ENCODE data around the gene MYO1G. TPM values are rescaled to one million over a fixed set of nuclear protein-coding genes. Genes with fewer than 3 reads are reported as not detected.

MYO1G gene
- total RNA-seq, 2 experiments from 2014 or later = 23.6 to 87.3 TPM

DNA sequence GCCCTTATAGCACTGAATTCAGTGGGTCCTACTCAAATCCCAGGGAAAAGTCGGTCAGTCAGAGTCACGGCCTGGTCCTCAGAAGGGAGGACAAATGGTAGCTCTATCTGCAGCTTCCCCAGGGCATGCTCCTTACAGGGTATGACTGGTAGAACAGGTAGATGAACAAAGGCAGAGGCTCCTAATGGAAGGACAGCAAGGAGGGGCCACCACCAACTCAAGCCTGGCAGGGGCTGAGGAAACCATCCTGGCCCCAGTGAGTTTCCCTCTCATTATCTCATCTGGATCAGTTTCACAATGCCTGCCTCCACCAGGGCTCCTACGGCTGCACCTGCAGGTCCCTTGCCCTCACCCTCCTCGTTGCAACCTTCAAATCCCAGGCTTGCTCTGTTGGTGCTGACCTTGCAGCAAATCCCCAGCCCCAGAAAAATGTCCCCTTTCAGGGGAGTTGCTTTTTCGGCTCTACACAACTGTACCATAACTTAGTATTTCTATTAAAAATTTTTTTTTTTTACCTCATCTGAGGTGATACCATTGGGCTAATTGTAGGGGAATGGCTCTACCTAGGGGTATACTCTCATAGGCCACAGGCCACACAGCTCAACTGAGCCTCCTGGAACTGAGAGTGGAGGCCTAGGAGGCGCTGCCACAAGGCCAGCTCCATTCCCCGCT, 2.4 kb upstream of the MYO1G start:
- Histone ChIP-seq H3K27ac (ENCODE audit: low read depth, low read length, poor library complexity, severe bottlenecking) (peak overlapping the region; percentile 84), H3K4me3 (ENCODE audit: low read depth, low read length, poor library complexity, severe bottlenecking) (peak overlapping the region; percentile 67), H2AFZ (ENCODE audit: low read length) (no peak overlapping the region), H3K9me2 (ENCODE audit: insufficient read depth, low read length) (no peaks in the 10 kb centered on the region), H3K4me2 (ENCODE audit: low read length) (peak overlapping the region; percentile 94), H3K36me3 (ENCODE audit: insufficient read depth, low read length) (peaks cover 82% of the 10 kb centered on the region), H3K79me2 (ENCODE audit: insufficient read depth, low read depth, low read length) (peaks cover 50% of the 10 kb centered on the region), H3K9me3 (ENCODE audit: low read length) (no peaks in the 10 kb centered on the region), H3K4me1 (ENCODE audit: insufficient read depth, low read length, poor library complexity, severe bottlenecking) (peaks cover 86% of the 10 kb centered on the region), H4K20me1 (ENCODE audit: insufficient read depth, low read length) (peaks cover 29% of the 10 kb centered on the region; the same call in 1 of the 2 replicates)
- BruUV-seq (replicated peaks) = no TSS peak
- no peak for DNase-seq (ENCODE audit: low spot score)
- CTCF ChIA-PET (ENCODE audit: unreplicated experiment) = interaction anchor here (1.3 to 1.4 kb wide), 2 partner anchors 15 to 21 kb away, joined by 3 to 4 read pairs; no protein-coding TSS in a partner anchor
- intact Hi-C loops (cut with micrococcal nuclease; ENCODE audit: unreplicated experiment) = no loop called here
- POLR2A ChIA-PET = interaction anchor here (0.9 to 15.1 kb wide), 5 partner anchors 9 to 131 kb away, joined by 3 to 206 read pairs (median 4); partner anchors contain the start of genes CCM2 and TBRG4
- TF ChIP-seq CTCF (conservative IDR thresholded peaks at IDR 0.05; ENCODE audit: low read length) (peak; percentile 42; the same call in 1 of the 2 replicates), EZH2phosphoT487 (IDR thresholded peaks at IDR 0.05; ENCODE audit: borderline replicate concordance, low read depth, low read length) (no peak)

DNA sequence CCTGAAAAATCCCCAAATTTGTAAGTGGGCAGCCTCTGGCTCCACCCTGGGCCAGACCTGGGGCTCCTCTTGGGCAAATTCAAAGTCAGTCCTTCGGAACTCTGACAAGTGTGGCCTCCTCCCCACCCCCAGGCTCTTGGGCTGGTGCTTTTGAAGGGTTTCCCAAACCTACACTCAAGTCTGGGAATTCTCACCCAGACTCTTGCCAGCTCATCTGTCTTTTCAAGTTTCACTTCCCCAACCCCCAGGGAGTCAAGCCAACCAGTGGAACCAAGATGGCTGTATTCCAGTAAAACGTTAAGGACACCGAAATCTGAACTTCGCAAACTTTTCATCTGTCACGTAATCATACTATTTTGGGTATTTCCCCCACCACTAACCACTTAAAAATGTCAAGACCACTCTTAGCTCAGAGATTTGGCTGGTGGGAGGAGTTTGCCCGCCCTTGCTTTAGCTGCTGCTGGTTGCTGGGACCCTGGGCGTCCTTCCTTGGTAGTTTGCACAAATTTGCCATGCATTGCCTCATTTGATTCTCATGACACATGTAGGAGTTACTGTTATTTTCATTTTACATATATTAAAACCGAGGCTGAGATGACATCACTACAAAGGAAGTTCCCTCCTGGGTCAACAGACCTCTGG, 1.7 kb upstream of the MYO1G start:
- peak; percentile 72 for DNase-seq (ENCODE audit: low spot score)
- peak overlapping the region; percentile 84 for H3K27ac ChIP-seq (ENCODE audit: low read depth, low read length, poor library complexity, severe bottlenecking)
- peak overlapping the region; percentile 94 for H3K4me2 ChIP-seq (ENCODE audit: low read length)
- H4K20me1 ChIP-seq (ENCODE audit: insufficient read depth, low read length) = peaks cover 24% of the 10 kb centered on the region; the same call in 1 of the 2 replicates
- no peak overlapping the region for H2AFZ ChIP-seq (ENCODE audit: low read length)
- H3K9me3 ChIP-seq (ENCODE audit: low read length) = no peaks in the 10 kb centered on the region
- H3K79me2 ChIP-seq (ENCODE audit: insufficient read depth, low read depth, low read length) = peaks cover 44% of the 10 kb centered on the region
- intact Hi-C loops (cut with micrococcal nuclease; ENCODE audit: unreplicated experiment) = no loop called here
- ChIA-PET CTCF (ENCODE audit: unreplicated experiment) (interaction anchor here (0.9 to 1.4 kb wide), 3 partner anchors 16 to 21 kb away, joined by 3 to 4 read pairs (median 3); no protein-coding TSS in a partner anchor), POLR2A (interaction anchor here (0.9 to 15.1 kb wide), 5 partner anchors 9 to 77 kb away, joined by 3 to 206 read pairs (median 3); partner anchors contain the start of gene CCM2)
- TF ChIP-seq CTCF (conservative IDR thresholded peaks at IDR 0.05; ENCODE audit: low read length) (no peak), EZH2phosphoT487 (IDR thresholded peaks at IDR 0.05; ENCODE audit: borderline replicate concordance, low read depth, low read length) (no peak)
- H3K9me2 ChIP-seq (ENCODE audit: insufficient read depth, low read length) = no peaks in the 10 kb centered on the region
- BruUV-seq (replicated peaks) = no TSS peak
- H3K4me1 ChIP-seq (ENCODE audit: insufficient read depth, low read length, poor library complexity, severe bottlenecking) = peaks cover 86% of the 10 kb centered on the region
- peaks cover 82% of the 10 kb centered on the region for H3K36me3 ChIP-seq (ENCODE audit: insufficient read depth, low read length)
- peak overlapping the region; percentile 67 for H3K4me3 ChIP-seq (ENCODE audit: low read depth, low read length, poor library complexity, severe bottlenecking)

Data from OCI-LY7 (cell line).